ENCODE measurements around the gene ARID1A.

DNA sequence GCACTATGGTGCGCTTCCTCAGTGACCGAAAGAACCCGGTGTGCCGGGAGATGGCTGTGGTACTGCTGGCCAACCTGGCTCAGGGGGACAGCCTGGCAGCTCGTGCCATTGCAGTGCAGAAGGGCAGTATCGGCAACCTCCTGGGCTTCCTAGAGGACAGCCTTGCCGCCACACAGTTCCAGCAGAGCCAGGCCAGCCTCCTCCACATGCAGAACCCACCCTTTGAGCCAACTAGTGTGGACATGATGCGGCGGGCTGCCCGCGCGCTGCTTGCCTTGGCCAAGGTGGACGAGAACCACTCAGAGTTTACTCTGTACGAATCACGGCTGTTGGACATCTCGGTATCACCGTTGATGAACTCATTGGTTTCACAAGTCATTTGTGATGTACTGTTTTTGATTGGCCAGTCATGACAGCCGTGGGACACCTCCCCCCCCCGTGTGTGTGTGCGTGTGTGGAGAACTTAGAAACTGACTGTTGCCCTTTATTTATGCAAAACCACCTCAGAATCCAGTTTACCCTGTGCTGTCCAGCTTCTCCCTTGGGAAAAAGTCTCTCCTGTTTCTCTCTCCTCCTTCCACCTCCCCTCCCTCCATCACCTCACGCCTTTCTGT is 84.6 kb downstream of the ARID1A start:
- TF ChIP-seq, protein P1, sequence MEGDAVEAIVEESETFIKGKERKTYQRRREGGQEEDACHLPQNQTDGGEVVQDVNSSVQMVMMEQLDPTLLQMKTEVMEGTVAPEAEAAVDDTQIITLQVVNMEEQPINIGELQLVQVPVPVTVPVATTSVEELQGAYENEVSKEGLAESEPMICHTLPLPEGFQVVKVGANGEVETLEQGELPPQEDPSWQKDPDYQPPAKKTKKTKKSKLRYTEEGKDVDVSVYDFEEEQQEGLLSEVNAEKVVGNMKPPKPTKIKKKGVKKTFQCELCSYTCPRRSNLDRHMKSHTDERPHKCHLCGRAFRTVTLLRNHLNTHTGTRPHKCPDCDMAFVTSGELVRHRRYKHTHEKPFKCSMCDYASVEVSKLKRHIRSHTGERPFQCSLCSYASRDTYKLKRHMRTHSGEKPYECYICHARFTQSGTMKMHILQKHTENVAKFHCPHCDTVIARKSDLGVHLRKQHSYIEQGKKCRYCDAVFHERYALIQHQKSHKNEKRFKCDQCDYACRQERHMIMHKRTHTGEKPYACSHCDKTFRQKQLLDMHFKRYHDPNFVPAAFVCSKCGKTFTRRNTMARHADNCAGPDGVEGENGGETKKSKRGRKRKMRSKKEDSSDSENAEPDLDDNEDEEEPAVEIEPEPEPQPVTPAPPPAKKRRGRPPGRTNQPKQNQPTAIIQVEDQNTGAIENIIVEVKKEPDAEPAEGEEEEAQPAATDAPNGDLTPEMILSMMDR (conservative IDR thresholded peaks at IDR 0.05; ENCODE audit: low read depth in 2 of 2) = no peak
- no peak for TF ChIP-seq STAT1 (IDR thresholded peaks at IDR 0.05; ENCODE audit: unreplicated experiment)
- TF ChIP-seq, protein P2, sequence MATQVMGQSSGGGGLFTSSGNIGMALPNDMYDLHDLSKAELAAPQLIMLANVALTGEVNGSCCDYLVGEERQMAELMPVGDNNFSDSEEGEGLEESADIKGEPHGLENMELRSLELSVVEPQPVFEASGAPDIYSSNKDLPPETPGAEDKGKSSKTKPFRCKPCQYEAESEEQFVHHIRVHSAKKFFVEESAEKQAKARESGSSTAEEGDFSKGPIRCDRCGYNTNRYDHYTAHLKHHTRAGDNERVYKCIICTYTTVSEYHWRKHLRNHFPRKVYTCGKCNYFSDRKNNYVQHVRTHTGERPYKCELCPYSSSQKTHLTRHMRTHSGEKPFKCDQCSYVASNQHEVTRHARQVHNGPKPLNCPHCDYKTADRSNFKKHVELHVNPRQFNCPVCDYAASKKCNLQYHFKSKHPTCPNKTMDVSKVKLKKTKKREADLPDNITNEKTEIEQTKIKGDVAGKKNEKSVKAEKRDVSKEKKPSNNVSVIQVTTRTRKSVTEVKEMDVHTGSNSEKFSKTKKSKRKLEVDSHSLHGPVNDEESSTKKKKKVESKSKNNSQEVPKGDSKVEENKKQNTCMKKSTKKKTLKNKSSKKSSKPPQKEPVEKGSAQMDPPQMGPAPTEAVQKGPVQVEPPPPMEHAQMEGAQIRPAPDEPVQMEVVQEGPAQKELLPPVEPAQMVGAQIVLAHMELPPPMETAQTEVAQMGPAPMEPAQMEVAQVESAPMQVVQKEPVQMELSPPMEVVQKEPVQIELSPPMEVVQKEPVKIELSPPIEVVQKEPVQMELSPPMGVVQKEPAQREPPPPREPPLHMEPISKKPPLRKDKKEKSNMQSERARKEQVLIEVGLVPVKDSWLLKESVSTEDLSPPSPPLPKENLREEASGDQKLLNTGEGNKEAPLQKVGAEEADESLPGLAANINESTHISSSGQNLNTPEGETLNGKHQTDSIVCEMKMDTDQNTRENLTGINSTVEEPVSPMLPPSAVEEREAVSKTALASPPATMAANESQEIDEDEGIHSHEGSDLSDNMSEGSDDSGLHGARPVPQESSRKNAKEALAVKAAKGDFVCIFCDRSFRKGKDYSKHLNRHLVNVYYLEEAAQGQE (IDR thresholded peaks at IDR 0.05; ENCODE audit: unreplicated experiment) = no peak
- TF ChIP-seq POLR2AphosphoS5 (IDR thresholded peaks at IDR 0.05; ENCODE audit: low read depth) = no peak
- TF ChIP-seq JUNB (IDR thresholded peaks at IDR 0.05; ENCODE audit: unreplicated experiment) = no peak
- no peak for TF ChIP-seq EZH2 (IDR thresholded peaks at IDR 0.05; ENCODE audit: low read depth, unreplicated experiment)
- no peak for TF ChIP-seq ZNF331 (CRISPR knock-in tag; IDR thresholded peaks at IDR 0.05; ENCODE audit: low read depth)

All from GM23338 (cell line).